COLO829 (cell line): Measurements from ENCODE around the gene TNFRSF4.
"Not testable (repeated sequence)": the region's sequence is repeated elsewhere in the genome, so short reads cannot be mapped to it uniquely, and the experiment has no call there.

Source experiments
- DNase-seq: peaks from one replicate; pipeline ENCODE4 v3.0.0; 2012; ENCODE audit warnings: low spot score

The TNFRSF4 gene

DNA sequence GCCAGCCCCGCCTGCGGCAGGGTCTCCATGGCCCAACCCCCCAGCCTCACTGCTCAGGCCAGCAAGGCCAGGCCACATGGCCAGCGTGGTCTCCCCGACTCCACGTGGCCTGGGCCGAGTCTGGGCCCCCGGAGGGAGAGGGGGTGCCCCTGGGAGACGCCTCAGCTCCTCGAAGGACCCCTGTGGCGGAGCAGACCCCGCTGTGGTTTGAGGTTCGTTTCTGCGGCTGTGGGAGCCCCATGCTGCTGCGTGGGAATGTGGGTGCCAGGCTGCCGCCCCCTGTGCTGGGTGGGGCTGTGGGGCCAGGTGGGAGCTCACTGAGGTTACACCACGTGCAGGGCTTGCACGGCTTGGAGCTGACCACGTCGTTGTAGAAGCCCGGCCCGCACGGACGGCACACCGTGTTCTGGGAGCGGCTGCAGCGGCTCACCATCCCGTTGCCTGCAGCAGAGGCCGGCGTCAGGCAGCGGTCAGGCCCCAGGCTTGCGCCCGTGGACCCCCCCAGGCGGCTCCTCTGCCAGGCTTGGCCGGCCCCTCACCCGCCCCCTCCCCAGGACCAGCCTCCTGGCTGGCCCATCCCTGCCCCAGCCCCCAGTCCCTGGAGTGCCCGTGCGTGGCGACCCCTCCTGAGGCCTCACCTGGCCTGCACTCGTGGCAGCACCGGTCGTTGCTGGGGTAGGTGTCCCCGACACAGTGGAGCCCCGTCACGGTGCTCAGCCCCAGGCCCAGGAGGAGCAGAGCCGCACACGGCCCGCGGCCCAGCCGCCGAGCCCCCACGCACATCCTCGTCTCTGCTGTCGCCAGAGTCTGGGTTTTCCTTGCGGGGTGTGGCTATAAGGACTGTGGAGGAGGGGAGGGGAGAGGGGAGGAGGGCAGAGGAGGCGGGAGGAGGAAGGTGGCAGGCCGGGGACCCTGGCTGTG, at the start of gene TNFRSF4:
Gene TNFRSF4 (minus strand): TSS at position 809 of the 921 bp plus-strand sequence. CDS start 26 bp downstream, at position 783.
- DNase-seq, result no peak

DNA sequence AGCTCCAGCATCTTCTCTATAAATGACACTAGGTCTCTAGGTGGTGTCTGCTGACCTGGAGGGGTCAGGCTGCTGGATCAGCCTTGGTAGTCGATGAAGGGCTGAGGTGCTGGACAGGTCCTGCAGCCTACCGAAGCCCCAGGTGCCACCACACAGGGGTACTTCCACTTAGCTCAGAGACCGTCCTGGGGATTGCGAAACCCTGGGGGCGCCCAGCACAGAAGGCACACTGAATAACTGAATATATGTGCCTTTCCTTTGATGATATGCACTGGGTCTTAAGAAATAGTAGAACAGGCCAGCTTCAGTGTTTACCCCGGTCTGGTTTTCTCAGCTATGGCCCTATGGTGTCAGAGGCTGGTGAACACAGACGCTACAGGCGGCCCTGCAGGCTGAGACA, 48.8 kb upstream of the TNFRSF4 start:
- DNase-seq, result no peak

DNA sequence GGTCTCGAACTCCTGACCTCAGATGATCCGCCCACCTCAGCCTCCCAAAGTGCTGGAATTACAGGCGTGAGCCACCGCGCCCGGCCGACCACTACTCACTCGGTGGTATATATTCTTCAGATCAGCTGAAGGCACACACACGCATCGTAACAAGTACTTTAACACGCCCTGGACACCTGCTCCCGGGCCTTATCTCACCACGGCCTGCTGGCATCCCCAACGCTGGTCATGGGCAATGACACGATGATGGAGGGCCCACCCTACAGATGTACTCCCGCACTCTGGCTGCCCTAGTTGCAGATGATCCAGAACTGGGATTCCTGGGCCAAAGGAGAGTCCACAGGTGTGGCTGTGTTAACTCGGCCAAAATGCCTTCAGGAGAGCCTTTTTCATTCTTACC, 48.1 kb upstream of the TNFRSF4 start:
- DNase-seq, result no peak

DNA sequence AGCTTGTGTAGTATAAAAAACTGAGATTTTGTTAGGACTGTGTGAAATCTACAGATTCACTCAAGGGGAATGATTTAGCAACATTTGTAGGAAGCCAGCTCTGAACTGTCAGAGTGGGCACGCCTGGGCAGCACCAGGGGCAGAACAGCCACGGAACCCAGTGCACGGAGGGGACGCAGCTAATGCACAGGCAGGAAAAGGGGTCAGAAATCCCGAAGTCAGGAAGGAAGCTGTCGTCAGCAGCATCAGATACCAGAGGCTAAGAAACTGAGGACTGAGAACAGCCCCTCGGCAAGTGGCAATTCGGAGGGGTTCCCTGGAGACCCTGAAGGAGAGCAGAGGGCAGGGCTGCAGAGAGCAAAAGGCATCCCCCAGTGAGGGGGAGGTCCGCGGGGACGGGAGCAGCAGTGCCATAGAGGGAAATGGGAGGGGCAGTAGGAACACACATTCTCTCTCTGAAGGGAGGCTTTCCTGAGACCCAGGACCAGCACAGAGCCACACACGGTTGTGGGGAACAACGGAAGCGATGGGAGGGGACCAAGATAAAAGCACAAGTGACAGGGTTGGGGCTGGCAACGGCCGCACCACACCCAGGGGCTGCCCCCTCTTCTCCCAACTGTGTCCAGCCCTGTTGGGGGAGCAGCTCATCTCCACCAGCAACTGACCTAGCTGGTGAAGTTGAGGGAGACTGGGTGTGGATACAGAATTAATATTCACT, 47.0 kb upstream of the TNFRSF4 start:
- no peak for DNase-seq

DNA sequence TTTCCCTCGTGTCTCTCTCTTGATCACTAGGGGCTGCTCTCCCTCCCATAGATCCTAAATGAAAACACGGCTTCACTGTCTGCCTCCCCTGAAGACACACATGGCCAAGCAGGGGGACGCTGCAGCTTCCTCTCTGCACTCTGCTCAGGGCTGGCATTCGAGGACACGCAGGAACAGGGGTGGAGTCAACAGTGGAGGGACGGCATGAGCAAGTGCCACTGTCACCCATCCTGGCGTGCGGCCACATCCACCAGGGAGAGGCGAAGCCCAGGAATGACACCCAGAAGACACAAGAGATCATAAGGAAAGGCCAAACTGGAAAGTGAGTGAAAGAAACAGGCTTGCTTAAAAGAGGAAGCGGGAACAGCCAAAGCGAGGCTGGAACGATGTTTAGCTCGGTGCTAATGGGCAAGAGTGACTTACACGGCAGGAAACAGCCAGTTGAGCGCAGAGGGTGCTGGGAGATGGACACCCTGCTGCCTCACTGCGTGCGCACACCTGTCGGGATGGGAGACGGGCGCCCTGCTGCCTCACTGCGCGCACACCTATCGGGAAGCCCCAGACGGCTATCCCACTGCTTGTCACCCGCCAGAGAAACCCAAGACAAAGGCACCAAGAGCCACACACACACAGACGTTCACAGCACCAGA, 46.1 kb upstream of the TNFRSF4 start:
- DNase-seq, result no peak

DNA sequence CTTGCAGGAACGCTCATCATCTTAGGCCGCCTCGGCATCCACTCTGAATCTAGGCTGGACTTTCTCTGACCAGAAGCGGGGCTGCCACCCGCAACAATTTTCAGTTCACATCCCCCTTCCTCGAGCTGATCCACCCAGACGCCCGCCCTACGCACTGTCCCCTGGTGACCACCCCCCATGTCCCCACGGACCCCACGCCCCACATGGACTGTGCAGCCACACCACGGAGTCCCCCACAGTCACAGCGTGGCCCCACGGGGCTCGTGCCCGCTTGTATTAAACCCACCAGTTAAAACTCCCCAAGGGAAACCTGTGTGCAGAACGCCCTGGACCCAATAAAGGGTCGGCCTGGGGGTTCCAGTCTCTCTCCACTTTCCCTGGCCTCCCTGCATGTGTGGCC, 45.6 kb upstream of the TNFRSF4 start:
- no peak for DNase-seq

DNA sequence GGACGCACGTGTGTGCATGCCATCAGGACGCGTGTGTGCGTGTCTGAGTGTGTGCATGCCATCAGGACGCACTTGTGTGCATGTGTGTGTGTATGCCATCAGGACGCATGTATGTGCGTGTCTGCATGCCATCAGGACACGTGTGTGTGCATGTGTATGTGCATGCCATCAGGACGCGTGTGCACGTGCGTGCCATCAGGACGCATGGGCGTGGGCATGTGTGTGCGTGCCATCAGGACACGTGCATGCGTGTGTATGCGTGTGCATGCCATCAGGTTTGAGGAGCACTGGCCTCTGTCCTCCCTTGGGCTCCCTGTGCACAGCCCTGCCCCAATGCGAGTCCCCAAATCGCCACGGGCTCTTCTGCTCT, 45.2 kb upstream of the TNFRSF4 start:
- no peak for DNase-seq

DNA sequence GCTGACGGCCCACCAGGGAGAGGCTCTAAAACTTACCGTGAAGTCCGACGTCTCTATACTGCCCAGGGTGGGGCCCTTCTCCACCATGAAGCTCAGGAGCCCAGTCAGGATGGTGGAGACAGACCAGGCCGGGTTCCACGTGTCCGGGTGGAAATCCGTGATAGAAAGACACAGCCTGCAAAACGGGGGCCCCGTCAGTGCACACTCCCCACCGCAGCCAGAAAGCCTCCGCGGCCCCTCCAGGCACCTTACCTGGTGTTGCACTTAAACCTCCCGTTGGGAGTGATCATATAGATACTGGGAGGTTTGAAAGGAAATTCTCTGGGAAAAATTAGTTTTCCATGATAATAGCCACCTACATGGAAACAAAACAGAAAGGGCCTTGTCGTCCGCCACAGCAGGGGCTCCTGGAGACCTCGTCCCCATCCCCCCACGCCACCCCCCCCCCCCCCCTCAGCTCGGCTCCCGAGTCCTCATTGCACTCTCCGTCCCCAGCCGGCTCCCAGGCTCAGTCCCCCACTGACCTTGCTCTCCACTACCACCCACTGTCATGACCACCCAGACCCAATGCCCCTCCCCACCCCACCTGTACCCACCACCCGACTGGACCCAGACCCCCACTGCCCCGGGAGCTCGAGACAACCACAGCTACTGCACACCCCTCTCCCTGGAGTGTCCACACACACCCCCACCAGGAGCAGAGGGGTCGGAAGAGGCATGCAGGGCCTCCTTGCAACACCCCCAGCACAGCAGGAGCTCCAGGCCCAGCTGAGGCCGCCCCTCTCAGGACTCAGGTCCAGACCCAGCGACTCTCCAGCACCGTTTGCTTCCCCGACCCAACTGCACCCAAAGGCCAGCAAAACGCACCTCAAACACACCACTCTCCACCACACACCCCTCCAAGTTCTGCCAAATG, 43.3 kb upstream of the TNFRSF4 start:
- no peak for DNase-seq

DNA sequence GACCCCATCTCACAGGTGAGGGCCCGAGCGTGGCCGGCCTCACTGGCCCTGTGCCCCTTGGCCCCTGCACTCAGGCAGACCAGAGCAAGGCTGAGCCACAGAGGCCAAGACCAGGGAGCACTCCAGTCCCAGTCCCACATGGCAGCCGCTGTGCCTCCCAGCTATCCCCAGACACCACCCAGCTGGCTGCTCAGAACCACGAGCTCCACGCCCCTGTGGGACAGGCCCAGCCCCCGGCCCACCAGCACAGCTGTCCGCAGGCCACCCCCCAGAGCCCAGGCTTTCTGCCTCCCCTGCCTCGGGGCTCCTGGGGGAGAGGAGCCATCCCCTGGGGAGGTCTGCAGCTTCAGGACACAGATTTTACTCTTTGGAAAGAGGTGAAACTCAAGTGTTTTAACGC, 41.7 kb upstream of the TNFRSF4 start:
- no peak for DNase-seq

DNA sequence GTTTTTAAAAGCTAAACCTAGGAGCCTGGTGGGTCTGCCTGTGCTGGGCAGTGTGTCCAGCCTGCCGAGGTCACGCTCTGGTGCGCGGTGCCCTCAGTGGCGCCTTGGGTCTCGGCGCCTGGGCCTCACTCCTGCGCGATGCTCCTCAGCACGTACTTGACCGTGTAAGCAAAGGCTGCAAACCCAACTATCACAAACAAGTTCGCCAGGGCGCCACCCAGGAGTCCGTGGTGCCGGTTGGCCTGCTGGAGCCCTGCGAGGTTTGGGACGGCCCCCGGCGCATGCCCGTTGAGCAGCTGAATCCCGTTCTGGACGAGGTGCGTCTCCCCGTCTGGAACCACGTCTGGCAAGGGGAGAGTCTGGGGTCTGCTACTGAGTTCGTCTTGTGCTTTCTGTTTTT, 41.1 kb upstream of the TNFRSF4 start:
- DNase-seq, result no peak

DNA sequence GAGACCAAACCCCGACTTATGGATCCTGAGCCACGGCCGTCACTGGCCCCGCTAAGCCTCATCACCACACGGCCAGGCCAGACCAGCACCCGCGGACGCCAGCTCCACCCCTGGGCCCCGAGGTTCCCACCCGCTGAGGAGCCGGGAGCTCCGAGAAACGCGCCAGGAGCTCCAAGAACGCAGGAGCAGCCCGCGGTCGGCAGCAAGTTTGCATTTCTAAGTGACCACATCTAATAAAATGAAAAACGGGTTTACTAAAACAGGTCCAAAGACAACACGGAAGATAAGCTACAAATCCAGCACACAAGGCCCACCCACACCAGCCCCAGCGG, 40.7 kb upstream of the TNFRSF4 start:
- no peak for DNase-seq

DNA sequence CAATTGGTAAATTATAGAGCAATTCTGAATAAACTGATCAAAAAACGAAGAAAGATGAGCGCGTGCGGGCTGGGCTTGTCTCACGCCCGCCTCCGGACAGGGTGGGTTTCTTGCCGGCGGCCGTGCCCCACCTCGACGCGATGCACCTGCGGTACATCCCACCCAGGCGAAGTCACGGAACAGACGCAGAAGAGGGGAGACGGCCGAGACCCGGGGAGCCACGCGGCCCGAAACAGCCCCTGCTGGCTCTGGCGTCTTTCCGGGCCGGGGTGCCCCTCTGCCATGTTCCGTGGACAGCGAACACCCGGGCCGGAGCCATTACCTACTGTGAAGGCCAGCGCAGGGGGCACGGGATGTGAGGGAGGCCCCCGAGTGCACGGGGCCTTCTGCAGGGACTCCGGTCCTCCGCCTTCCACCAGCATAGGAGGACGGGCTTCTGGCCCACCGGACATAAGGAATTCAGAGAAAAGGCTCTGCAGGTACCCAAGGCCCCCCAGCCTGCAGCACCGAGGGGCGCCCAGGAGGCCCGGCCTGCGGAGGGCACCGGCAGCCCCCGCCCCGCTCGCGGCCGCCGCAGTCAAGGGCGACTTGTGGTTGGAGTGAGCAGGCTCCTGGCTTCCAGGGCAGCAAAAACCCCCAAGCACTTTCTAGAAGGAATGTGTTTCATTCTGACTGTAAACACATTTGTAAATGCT, 40.2 kb upstream of the TNFRSF4 start:
- no peak for DNase-seq

DNA sequence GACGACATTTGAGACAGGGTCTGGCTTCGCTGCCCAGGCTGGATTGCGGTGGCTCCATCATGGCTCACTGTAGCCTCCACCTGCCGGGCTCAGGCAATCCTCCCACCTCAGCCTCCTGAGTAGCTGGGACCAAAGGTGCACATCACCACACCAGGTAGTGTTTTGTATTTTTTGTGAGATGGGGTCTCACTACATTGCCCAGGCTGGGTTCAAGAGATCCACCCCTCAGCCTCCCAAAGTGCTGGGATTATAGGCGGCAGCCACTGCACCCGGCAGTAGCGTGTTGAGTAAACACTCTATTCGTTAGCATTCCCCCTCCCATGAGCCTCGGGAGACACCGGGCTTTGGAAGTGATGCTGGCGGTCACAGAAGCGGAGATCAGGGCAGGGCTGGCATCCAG, 39.4 kb upstream of the TNFRSF4 start:
- DNase-seq, result no peak

DNA sequence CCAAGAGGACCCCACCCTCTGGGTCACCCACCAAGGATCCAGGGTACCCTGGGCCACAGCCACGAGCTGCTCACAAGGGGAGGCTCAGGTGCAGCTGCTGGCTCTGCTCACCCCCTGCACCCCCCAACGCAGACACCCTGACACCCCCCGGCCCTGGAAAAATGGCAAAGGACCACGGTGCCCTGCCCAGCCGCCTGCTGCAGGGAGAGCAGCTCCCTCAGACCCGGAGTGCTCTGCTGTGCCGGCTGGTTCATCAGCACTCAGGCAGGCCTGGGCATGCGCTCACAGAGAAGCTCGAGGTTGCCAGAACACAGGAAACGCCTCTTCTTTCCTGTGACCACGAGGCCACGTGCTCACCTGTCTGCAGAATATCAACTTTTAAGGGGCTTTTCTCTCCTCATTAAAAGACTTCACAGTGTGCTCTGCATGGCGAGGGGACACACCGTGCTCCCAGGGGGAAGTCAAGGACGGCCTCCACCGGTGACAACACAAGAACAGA, 36.9 kb upstream of the TNFRSF4 start:
- no peak for DNase-seq

DNA sequence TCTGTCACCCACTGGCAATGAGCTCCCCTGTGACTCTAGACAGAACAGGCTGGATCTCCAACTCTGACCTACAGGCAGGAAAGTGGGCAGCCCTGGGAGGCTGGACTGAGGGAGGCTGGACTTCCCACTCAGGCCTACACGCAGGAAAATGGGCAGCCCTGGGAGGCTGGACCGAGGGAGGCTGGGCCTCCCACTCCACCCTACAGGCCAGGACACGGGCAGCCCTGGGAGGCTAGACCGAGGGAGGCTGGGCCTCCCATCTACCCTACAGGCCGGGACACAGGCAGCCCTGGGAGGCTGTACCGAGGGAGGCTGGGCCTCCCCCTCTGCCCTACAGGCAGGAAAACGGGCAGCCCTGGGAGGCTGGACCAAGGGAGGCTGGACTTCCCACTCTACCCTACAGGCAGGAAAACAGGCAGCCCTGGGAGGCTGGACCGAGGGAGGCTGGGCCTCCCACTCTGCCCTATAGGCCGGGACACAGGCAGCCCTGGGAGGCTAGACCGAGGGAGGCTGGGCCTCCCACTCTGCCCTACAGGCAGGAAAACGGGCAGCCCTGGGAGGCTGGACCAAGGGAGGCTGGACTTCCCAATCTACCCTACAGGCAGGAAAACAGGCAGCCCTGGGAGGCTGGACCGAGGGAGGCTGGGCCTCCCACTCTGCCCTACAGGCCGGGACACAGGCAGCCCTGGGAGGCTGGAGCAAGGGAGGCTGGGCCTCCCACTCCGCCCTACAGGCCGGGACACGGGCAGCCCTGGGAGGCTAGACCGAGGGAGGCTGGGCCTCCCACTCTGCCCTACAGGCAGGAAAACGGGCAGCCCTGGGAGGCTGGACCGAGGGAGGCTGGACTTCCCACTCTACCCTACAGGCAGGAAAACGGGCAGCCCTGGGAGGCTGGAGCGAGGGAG, 34.3 kb upstream of the TNFRSF4 start:
- DNase-seq, result not testable (repeated sequence)

DNA sequence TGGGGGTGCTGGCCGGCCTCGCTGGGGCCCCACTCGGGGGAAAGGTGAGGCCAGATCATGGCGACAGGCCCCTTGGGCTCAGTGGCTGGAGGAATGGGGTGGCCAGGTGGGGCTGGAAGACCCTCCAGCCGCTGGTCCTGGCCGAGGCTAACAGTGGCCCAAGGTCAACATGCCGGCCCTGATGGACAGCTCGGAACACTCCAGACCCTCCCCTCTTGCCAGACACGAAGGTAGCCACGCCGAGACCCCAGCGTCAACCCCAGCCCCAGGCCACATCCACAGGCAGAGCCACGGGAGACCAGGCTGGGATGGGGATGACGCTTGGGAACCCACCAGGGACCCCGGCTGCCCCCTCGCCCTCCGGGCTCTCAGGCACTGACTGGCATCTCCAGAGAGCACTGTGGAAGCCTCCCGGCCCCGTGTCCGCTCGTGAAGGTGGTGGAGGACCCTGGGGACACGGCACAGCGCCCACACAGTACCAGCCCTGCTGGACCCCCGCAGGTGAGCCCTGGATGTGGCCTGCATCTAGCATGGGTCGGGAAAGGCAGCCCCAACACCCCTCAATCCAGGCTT, 33.5 kb upstream of the TNFRSF4 start:
- DNase-seq, result no peak

DNA sequence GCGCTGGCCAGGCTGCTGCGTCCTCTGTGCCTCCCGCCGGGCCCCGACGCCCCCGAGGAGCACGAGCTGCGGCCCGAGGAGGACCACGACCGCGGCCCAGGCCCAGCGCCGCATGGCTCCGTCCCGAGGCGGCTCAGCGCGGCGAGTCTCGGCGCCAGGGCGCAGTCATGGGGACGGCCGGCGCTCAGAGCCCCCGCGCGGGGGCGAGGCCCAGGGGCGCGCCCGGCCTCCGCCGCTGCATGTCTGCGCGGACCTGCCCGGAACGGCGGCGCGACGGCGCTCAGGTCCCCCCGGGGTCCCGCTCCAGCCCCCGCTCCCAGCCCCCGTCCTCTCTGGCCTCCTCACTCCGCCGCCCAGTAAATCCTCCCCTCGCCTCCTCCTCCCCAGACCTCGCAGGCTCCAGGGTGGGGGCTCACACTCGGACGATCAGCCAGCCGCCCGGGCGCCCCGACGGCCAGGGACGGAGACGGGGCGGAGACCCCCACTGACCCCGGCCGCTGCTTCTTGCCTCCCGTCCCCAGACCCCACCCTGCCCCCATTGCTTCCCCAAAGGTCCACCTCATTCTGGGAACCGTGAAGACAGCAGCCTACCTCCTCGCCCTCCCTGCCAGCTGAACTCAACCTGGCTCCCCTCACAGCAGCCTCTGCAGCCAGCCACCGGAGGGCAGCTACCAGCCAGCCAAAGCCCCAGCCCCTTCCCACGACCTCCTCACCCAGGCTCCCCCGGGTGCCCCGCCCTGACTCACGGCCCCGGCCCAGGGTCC, 32.8 kb upstream of the TNFRSF4 start, which contains the start of gene C1QTNF12:
Gene C1QTNF12 (minus strand): TSS at position 146 of the 764 bp plus-strand sequence. CDS start 32 bp downstream, at position 114.
- no peak for DNase-seq

DNA sequence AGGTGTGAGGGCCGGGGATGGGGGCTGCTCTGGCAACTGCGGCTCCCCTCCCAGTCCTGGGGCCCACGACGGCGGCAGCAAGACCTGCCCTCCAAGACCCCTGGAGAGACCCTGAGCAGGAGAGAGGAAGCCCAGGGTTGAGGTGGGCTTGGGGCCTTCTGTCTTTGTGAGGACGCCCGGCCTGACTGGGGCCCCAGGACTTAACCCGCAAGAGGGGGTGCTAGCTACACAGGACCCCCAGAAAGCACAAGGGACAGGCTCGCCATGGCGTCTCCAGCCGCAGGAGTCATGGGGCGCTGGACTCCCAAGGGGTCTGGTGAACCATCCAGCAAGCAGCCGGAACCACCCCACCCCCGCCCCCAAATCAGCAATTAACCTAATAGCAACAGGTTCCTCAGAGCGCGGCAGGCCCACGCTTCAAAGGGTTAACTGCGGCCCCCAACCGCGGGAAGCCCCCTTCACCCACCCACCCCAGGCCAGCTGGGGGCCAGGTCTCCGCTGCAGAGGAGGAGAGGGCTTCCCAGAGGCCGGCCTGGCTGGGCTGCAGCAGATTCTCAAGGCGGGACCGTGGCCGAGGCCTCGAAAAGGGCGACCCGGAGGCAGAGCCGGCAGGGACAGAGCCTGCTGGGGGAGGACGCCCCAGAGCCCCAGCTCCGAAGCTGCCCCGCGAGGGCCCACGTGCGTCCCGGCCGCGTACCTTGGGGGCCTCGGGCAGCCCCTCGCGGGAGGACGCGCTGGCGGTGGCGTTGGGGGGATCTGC, 32.0 kb upstream of the TNFRSF4 start:
- no peak for DNase-seq
